Posterior cingulate gyrus (tissue), 11 donors: Measurements from ENCODE around the gene CFAP68.
"Not testable (repeated sequence)": the region's sequence is repeated elsewhere in the genome, so short reads cannot be mapped to it uniquely, and the experiment has no call there.

ENCODE experiments used
- DNase-seq, 10 donors: peaks; one replicate each; pipeline versions ENCODE4 v3.0.0 to v3.0.0-alpha.2; 2020 to 2021; ENCODE audit warnings: mixed read lengths in 3 of 10
- intact Hi-C: fragments of 100-400 bp; cut with DNase I; formaldehyde crosslinking; loops from one replicate; pipeline ENCODE4 v1.15.1; 2023

CFAP68 gene

DNA sequence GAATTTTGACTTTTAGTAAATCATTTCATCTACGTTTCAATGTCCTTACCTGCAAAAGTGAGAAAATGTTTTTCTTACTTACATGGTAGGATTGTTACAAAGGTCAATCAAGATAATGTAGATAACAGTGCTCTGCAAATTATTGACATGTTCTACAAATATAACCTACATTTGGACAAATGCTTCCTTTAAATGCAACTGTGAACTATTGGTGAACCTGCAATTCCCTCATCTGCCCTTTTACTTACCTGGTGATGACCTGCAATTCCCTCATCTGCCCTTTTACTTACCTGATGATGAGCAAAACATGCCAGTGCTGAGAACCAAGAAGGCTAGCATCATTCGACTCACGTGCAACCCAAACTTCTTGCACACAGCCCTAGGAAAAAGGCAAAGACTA lies 19.1 kb upstream of the CFAP68 start:
- intact Hi-C loops = no loop called here
- no peak for DNase-seq

DNA sequence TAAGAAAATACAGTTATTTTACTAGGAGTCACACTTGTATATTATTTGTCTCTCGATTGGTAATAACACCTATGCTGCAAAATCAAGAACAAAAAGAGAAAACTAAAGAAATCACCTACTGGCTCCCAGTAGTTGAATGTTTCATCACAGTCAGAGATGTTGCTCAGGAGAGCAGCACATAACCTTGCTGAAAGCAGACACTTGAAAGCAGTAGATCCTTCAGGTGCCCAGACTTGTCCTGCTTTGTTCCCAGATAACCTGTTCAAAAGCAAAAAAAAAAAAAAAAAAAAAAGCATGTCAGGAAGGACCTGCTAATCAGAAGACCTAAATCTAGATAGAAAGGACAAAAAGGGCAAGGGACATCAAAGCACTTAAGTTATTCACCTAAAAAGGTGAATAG lies 9.2 kb upstream of the CFAP68 start:
- DNase-seq = no peak
- intact Hi-C loops = no loop called here

DNA sequence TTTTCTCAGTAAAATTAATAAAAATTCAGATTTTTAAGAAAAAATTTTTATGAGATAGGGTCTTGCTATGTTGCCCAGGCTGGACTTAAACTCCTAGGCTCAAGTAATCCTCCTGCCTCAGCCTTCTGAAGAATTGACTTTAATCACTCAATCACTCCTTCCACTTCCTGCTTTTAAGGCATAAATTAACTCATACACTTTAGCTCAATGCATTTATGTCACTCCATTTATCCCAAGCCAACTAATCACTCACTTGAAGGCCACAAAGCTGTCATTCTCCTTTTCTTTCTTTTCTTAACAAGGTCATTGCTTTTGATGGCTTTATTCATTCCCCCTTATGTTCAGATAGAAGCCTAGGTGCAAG lies 8.8 kb upstream of the CFAP68 start:
- no peak for DNase-seq
- intact Hi-C loops = no loop called here

DNA sequence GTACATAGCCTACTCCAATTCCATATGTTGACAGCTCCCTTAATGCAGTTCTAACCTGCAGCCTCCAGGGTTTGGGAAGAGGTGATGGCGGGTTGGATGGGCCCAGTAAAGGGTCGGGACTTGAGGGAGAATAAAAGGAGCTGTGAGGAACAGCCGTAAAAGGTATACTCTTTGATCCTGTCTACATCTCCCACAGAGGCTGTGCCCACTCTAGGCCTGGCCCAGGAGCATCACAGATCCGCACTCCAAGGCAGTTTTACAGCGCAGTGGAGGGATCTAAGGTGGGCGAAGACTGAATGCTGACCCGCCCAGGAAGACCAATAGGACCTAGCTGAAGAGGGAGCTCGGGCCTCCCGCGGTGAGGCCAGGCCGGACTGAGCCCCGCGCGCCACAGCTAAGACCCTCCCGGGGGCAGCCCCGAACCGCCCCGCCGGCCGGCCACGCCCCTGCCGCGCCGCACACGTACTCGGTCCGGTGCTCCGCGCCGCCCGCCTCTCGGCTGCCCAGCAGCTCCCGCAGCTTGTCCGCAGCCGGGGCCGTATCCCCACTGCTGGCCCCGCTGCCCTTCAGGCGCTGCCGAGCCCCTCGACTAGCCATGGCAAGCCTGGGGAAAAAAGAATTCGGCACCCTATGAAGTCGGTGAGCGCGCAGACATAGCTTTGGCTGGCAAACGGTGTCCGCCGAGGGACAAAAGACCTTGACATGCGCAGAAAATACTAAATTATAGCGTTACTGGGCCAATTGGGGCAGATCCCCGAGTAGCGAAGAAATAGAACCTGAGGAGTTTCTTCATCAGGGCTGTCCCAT lies 8.3 kb upstream of the CFAP68 start, which contains the start of gene ALG9:
TSS of gene ALG9 (minus strand) at position 696 of the 807 bp plus-strand sequence. CDS start at position 597, 99 bp downstream.
- DNase-seq = peak; percentile 63 to 95 (median 80)
- intact Hi-C loops = no loop called here

DNA sequence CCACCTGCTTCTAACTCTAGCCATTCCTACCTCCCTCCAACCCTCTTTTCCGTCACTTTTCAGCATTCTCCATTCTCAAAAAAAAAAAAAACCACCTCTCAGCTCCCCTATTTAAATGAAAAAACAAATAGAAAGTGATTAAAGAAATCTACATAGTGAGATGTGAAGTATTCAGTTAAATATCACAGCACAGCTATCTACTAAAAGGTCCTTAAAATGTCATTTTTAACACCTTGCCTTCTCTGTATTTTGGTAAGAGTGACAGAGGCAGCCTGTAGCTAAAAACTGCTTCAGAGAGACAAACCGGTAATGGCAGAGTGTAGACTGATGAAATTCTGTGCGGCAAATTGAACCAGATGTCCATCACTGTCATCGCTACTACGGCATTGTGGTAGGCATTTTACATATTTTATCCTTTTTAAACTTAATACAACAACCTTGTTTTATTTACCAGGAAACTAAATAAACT lies 7.6 kb upstream of the CFAP68 start:
- no peak for DNase-seq
- intact Hi-C loops = no loop called here

DNA sequence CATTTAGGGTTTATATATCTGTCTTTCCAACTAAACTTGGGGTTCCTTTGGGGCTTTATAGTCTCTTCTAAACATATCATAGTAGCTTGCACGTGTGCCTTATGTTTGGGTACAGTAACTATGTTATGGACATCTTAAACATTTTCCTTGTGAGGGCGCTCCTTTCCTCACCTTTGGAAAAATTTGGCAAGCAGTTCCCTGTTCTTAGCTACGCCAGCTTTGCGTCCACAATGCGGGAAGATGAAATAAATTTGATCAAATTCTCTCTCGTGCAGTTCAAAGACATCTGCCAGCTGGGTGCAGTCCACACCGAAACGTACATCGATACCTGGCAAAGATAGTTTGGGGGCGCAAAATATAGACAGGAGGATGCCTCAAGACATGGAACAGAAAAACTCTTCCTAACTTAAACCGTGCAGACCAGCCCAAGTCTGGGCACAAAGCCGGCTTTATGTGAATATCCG lies 924 bp upstream of the CFAP68 start:
- intact Hi-C loops = loop anchor here (5.0 kb wide), 4 partner anchors 34 to 194 kb away; partner anchors contain the start of genes CRYAB, HSPB2, NKAPD1 and PIH1D2

DNA sequence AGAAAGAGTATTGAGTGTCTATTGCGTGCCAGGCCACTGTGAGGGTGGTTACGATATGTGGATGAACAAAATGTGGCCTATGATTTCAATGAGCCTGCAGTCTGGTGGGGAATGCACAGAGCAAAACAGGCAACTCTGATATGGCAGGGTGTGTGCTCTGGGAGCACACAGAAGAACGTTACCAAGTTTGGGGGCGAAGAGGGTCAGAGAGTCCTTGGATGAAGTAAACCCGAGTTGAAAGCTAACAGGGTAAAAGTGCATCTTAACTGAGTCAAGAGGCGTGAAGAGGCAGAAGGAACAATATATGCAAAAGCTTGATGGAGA lies 258 bp downstream of the CFAP68 start:
- intact Hi-C loops = loop anchor here (1.0 to 5.0 kb wide), 5 partner anchors 33 to 193 kb away; partner anchors contain the start of genes CRYAB, HSPB2, NKAPD1 and PIH1D2
- DNase-seq = no peak

More for the DNA sequence above, 924 bp upstream of the CFAP68 start:
- no peak for DNase-seq

DNA sequence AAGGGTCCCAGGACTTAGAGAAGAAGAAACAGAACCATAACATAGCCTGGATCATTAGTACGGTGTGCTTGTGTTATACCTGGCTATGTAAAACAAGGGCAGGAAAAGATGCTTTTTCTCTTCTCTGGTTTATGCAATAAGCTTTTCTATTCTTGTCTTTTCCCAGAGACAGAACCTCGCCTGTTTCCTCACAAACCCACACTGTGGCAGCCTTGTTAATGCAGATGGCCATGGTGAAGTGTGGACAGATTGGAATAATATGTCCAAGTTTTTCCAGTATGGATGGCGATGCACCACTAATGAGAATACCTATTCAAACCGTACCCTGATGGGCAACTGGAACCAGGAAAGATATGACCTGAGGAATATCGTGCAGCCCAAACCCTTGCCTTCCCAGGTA lies 2.9 kb downstream of the CFAP68 start:
- peak in 2 of 10 donors; percentile 9 to 59 for DNase-seq
- intact Hi-C loops = no loop called here

DNA sequence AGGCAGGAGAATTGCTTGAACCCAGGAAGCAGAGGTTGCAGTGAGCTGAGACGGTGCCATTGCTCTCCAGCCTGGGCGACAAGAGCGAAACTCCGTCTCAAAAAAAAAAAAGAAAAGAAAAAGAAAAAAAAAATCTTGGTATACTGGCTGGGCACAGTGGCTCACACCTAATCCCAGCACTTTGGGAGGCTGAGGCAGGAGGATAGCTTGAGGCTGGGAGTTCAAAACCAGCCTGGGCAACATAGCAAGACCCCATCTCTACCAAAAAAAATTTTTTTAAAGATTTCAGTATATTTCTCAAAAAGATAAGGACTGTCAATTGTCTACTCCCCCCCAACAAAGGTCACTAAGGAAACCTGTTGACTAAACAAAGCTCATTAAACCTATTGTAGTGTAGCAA lies 5.7 kb downstream of the CFAP68 start:
- DNase-seq, intact Hi-C loops: not testable (repeated sequence)

DNA sequence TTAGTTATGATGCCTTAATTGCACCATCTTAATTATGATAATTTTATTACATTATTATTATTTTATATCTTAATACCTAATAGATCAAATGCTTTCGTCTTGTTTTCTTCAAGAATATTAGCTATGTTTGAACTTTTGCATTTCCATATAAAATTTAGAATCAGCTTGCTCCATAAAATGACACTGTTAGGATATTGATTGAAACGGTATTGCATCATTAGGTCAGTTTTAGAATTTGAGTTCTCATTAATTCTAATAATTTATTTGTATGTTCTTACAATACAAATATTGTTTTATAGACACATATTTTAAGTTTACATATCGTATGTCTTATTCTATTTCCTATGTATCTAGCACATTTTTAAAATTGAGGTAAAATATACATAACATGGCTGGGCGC lies 6.7 kb downstream of the CFAP68 start:
- intact Hi-C loops = no loop called here
- DNase-seq = no peak

DNA sequence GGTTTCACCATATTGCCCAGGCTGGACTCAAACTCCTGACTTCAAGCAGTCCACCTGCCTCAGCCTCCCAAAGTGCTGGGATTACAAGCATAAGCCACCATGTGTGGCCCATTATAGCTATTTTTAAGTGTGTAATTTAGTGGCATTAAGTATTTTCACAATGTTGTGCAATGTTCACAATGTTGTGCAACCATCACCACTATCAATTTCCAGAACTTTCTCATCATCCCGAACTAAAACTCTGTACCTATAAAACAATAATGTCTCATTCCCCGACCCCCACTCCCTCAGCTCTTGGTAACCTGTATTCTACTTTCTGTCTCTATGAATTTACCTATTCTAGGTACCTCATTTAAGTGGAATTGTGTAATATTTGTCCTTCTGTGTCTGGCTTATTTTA lies 7.5 kb downstream of the CFAP68 start:
- no peak for DNase-seq
- intact Hi-C loops = no loop called here

DNA sequence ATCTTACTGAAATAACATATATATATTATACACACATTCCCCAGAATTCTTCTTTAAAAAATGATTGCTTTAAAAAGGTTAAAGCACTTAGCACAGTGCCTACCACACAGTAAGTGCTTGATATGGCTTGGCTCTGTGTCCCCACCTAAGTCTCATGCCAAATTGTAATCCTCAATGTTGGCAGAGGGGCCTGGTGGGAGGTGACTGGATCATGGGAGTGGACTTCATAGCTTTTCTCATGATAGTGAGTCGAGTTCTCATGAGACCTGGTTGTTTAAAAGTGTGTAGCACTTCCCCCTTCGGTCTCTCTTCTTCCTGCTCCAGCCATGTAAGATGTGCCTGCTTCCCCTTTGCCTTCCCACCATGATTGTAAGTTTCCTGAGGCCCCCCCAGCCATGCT lies 26.1 kb downstream of the CFAP68 start:
- intact Hi-C loops = no loop called here
- DNase-seq = no peak

DNA sequence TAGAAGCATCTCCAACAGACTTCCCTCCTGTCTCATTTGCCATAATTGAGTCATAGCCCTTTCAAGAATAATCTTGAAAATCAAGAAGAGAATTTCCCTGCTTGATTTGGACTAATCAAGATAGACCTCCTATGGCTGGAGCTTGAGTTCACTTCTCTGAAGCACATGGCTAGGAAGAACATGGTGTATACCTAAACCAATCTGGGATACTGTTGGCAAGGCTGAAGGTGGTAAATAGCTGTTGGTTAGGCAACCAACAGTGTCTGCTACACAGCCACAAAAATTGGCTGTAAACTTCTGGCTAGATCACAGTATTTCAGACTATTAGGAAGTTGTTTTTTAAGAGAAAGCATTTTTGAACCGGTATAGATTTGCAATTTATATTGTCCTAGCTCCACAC lies 27.3 kb downstream of the CFAP68 start:
- intact Hi-C loops = no loop called here
- DNase-seq = no peak

DNA sequence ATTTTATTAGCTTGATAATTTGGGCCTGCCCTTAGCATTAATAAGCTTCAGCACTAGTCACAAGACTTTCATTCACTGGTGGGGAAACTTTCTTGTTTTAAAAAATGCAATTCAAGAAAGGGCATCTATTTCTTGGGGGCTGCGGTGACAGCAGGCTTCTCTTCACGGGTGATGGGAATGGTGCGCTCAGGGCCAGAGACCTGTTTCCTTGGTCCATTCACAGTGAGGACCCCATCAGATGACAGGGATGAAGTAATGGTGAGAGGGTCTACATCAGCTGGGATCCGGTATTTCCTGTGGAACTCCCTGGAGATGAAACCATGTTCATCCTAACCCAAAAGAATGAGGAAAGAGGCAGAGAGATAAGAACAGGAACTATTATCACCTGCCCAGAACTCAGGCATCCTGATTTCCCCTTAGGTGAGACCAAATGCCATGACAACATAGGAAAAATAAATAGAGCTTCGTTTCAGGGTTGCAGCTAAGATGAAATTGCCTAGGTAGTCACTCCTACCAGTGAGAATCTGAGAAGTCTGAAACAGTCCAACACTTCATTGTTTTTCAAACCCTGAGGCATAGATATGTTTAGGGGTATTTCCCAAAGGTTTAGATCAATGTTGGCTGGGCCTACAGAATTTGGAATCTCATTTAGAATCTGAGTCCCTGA lies 29.4 kb downstream of the CFAP68 start:
- DNase-seq = peak in 2 of 10 donors; percentile 21 to 59
- intact Hi-C loops = no loop called here

DNA sequence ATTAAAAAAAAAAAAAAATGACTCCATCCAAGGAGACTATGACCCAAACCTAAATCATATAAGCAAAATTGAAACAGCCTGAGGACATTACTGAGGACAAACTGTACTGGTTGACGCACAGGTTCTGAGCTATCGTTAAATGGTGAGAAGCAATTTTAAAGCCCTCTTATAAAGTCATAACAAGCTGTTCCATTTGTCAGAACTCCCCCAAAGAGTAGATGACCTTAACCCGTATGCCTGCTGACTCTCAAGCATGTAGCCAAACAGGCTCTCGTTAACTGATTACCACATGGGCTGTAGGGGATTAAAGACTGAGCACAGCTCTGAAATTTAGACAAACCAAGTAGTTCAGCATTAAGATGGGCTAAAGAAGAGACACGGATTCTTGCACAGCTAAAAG lies 30.0 kb downstream of the CFAP68 start:
- no peak for DNase-seq
- intact Hi-C loops = no loop called here

DNA sequence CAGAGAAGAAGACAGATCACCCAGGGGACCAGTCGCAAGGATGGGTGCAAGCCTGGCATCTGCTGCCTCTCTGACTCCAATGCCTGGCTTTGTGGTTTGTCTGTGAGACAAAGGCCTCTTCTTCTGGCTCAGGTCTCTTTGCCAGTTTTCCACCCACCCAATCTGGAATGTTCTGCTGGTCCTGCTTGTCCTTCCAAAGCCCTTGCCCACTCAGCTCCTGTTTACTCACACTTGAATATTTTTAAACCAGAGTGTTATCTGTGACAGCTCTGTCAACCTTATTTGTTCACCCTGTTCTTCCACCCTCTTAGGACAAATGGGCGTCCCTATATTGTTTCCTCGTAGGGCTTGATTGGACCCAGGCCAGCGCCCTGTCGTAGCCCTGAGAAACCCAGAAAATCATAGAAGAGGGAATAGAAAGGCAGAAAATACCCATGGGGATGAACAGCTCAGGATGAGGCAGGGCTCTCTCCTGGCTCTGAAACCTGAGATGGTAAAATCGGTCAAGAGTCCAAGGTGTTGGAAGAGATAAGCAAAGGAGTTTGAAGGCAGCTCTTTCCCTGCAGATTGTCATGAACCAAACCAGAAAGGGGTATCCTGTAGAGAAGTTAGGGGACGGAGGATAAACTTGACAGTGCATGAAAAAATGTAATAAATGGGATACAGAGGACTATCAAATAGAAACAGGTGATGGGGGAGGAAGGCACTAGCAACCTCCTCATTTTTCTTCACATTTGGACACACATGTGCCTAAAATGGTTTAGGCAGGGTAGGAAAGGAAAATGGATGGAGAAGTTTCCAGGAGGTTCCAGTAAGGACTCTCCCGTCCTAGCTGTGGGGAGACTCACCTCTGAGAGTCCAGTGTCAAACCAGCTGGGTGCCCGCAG lies 31.6 kb downstream of the CFAP68 start:
- peak; percentile 56 to 97 (median 81) for DNase-seq
- intact Hi-C loops = loop anchor here (5.0 kb wide), 1 partner anchor 34 kb away; the partner anchor contains the start of genes CFAP68 and FDXACB1

DNA sequence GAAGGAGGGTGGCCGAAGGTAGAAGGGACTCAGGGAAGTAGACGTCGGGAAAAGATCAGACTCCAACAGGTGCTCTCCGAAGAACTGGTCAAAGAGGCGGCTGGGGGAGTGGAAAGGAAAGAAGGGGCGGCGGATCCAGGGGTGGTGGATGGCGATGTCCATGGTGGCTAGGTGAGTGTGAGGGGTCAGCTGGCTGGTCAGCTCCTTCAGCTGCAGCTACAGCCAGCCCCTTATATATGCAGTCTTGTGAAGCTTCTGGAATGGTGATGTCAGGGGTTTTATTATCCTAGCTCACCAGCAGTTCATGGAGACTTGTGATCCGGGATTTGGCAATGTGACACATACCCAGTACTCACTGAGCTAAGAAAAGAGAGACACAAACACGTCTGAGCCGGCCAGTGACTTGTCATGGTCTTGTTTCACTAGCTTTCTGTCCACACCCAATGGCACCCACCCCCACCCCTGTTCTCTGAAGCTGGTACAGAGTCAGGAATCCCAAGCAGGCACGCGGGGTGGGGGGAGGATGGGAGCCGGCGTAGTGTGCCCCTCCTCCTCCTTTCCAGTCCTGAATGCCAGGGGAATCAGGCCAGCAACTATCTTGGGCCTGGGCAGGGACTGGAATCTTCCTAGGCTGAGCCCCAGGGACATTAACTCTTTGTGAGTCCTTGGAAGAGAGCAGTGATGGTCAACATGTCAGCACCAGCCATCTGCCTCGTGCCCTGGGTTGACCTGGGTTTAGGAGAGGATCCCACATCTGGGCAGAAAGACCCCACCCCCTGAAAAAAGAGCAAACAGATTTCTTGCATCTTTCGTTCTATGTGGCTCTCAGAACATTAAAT lies 32.4 kb downstream of the CFAP68 start, which contains the start of gene CRYAB:
TSS of gene CRYAB (minus strand) at position 208 of the 839 bp plus-strand sequence. CDS start at position 162, 46 bp downstream.
- peak; percentile 86 to 98 (median 91) for DNase-seq
- intact Hi-C loops = loop anchor here (5.0 kb wide), 1 partner anchor 34 kb away; the partner anchor contains the start of genes CFAP68 and FDXACB1

DNA sequence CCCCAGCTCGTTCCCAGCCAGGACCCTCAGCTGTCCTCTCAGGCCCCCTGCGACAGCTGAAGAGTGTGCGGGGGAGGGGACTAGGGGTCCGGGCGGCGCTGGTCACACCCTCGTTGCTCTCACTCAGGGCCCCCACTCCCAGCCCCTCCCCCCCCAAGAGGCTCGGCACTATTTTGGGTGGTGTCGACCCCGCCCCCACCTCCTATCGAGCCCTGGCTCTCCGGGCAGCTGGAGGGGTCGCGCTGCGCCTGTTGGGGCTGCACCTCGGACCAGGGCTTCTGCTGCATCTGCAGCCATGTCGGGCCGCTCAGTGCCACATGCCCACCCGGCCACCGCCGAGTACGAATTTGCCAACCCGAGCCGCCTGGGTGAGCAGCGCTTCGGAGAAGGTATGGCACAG lies 33.2 kb downstream of the CFAP68 start, which contains the start of gene HSPB2:
TSS of gene HSPB2 (plus strand) at position 200 of the 400 bp plus-strand sequence. CDS start at position 296, 96 bp downstream.
- intact Hi-C loops = loop anchor here (5.0 kb wide), 1 partner anchor 35 kb away; the partner anchor contains the start of genes CFAP68 and FDXACB1
- DNase-seq = peak in 4 of 10 donors; percentile 19 to 83 (median 61)
